Middle frontal gyrus (tissue), 1 donor: ENCODE results near the gene ARHGEF16.

Experiments
- DNase-seq: peaks from one replicate; pipeline ENCODE4 v3.0.0-alpha.2; 2015; ENCODE audit warnings: low spot score; ENCODE audit errors: extremely low spot score

Gene ARHGEF16

DNA sequence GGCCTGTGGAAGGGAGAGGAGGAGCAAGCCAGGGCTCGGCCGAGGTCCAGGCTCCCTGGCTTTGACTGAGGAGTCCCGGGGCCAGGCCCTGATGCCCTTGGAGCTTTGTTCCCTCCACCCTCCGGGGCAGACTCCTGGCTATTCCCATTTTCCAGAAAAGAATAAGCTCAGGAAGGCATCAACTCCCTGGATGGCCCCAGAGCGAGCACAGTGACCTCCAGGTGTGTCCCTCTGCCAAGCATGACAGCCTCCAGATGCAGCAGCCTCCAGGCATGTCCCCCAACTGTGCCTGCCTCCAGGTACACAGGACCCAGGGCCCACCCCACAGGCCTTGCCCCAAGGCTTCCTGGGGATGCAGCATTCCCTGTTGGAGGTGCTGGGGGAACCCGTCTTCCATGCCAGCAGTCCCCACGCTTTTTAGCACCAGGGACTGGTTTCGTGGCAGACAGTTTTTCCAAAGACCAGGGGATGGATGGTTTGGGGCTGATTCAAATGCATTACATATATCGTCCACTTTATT, 15.7 kb upstream of the ARHGEF16 start:
- no peak for DNase-seq

GRCh38 chr1:3439346-3440299, 14.8 kb upstream of the ARHGEF16 start:
- DNase-seq: no peak

DNA sequence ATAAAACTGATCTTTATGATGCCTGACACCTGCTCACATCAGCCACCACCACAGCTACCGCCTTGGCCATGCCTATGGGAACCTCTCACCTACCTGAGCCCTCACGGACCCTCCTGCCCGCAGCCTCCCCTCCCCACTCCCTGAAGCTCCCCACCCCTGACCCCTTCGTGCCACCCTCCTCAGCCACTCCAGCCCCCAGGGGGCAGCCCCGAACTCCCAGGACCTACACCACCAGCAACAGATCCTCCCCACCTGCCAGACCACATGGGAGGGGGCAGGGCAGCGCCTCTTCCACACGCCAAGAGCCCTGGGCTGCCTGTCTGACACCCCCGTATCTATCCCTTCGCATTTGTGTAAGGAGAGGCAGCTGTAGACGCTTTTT, 14.2 kb upstream of the ARHGEF16 start:
- no peak for DNase-seq

DNA sequence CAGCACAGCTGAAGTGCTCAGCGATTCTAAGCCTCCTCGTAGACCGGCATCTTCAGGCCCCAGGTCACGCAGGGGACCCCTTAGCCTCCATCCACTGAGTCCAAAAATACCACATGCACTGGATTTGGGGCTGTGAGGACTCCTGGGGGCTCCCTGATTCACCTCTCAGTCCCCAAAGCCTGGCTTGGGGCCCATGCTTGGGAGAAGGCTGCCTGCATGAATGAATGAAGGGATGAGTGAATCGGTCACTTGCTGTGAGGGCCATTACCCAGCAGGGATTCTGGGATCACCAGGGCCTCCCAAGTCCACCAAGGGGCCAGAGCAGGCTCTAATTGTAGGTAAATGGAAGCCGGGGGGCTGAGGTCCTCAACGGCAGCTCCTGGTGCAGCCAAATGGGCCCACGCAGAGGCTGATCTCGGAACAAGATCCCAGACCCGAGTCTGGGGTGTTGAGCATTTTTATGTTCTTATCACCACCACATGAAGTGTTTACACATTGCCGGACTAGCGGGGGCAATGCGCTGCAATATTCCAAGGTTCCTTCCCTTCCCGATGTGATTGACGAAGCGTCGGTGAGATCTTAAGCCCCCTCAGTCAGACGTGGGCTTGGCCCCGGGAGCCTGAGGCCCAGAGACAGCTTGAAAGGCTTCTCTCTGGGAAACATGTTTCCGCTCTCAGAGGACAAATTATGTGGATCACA, 13.6 kb upstream of the ARHGEF16 start:
- DNase-seq: no peak

DNA sequence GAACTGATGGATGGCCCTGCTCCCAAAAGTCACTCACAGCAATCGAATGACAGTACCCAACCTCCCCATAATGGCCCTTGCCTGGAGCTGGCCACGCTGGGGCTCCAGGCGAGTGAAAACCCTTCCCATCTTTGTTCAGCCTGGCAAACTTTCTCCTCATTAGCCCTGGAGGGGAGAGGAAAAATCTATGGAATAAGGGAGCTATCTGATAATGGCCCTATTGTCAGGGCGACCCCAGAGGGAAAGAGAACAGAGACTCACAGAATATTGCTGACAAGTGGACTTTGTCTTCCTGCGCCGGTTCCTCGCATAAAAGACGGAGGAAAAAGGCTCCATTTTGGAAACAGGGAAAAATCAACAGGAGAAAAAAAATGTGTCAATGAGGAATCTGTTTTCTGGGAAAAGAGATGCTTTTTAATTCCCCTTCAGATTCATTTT, 13.0 kb upstream of the ARHGEF16 start:
- peak; percentile 33 for DNase-seq

GRCh38 chr1:3441880-3442279, 12.6 kb upstream of the ARHGEF16 start:
- no peak for DNase-seq

GRCh38 chr1:3442331-3442730, 12.1 kb upstream of the ARHGEF16 start:
- DNase-seq: no peak

- no peak for DNase-seq
Measured at GRCh38 chr1:3442901-3443300, 11.6 kb upstream of the ARHGEF16 start.

DNA sequence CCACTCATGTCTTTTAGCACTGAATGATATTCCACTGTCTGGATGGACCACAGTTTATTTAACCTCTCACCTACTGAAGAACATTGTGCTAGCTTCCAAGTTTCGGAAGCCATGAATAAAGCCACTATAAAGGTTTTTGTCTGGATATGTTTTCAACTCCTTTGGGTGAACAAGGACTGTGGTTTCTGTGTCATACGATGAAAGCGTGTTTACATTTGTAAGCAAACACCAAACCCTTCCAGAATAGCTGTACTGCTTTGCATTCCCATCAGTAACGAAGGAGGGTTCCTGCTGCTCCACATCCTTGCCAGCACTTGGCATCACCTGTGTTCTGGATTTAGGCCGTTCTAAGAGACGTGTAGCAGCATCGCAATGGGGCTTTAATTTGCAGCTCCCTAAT, 10.7 kb upstream of the ARHGEF16 start:
- DNase-seq: no peak

DNA sequence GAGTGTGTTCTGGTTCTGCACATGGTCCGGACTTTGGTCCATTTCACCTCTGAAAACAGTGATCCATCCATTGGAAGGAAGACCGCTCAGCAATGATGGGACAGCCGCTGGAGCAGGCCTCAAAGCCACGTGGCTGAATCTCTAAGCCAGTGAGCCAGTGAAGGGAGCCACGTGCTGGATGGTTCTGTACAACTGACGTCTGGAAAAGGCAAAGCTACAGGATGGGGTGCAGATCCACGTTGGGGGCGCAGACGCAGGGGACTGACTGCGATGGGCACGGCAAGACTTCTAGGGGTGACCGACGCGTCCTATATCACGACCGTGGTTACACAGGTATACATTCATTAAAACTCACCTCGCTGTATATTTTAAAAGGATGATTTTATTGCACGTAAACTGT, 10.2 kb upstream of the ARHGEF16 start:
- no peak for DNase-seq

DNA sequence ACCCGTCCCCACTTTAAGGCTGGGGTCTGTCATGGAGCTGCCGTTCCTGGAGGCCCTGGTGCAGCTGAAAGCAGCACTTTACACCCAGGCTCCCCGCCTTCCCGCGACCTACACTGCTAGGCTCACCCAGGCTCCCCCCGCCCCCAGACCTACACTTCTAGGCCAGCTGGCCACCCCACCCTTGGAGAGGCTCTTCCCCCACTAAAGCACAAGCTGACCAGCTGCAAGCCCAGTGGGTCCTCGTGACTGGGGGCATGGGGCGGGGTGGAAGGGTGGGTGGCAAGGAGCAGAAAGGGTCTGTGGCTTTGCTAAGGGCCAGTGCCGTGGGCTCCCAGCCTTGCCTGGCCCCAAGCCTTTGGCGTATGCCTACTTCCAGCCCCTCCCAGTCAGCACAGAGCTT, 9.7 kb upstream of the ARHGEF16 start:
- no peak for DNase-seq

DNA sequence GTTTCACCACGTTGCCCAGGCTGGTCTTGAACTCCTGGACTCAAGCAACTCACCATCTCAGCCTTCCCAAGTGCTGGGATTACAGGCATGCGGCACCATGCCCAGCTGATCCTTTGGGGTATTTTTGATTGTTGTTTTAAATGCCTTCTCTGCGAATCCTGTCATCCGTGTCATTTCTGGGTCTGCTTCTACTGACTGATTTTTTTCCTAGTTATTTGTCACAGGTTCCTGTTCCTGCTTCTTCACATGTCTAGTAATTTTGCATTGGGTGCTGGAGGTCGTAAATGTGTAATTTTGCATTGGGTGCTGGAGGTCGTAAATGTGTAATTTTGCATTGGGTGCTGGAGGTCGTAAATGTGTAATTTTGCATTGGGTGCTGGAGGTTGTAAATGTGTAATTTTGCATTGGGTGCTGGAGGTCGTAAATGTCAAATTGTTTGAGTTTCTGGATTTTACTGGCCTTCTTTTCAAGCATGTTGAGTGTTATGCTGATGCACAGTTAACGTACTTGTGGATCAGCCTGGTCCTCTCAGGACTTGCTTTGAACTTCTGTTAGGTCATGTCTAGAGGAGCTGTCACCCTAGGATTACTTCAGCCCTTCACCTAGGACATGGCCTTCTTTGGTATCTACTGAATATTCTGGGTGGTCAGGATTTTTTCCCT, 4.1 kb upstream of the ARHGEF16 start:
- no peak for DNase-seq

DNA sequence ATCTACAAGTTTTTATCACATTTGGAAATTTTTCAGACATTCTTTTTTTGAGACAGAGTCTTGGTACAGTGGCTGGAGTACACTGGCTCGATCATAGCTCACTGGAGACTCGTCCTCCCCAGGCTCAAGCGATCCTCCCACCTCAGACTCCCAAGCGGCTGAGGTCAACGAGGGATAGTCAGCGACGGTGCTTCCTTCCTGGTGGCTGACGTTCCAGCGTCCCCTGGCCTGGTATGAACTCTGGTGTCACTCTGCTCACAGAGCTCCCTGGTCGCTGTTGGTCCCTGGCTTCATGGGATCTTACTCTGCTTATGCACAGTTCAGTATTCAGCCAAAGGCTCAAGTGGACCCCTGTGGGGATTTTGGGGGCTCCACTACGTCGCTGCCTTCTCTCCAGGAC, 3.5 kb upstream of the ARHGEF16 start:
- DNase-seq: no peak

DNA sequence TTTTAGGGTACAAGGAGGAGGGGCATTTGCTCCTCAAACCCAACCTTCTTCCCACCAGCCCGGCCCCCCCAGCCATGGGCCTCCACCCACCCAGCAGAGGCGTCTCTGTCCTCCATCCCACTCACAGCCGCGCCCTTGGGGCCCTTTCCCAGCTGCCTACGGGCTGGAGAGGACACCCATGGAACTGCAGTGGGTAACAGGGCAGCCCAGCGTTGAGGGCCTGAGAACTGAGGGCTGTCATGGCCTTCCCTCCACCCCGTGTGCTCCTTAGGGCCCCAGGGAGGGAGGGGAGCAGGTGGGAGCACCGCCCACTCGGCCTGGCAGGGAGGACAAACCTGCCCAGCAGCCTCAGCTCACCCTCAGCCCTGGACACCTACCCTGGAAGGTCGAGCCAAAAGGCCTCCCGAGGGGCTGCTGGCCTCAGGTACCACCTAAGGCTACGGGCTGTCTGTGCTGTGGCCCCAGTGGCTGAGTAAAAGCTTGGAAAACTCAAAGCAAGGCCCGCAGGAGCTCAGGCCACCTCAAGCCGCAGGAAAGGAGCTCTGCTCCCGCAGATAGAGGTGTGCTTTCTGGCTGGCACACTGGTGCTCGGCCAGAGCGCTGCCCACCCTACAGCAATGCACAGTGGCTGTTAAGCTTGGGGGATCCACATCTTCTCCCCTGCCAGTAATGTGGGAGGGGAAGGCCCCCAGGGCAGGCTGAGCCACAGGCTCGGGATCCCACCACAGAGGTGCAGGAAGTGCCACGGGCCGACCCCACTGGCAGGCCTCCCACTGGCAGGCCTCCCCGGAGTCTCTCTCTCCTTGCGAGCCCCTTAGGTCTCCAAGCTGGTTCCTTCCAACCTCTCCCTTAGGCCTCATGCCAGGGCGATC, 2.2 kb upstream of the ARHGEF16 start:
- no peak for DNase-seq

DNA sequence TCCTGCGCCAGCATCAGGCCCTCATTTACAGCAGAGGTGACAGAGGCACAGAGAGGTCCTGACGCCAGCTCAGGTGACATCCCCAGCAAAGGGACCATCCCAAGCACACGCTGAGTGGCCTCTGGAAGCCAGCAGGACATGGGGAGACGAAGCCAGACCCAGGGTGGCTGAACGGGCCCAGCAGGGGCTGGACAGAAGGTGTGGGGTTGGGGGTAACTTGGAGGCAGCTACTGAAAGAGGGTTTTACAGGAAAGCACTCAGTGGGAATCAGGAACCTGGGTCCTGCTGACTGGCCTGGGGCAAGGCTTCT, 1.6 kb upstream of the ARHGEF16 start:
- no peak for DNase-seq

DNA sequence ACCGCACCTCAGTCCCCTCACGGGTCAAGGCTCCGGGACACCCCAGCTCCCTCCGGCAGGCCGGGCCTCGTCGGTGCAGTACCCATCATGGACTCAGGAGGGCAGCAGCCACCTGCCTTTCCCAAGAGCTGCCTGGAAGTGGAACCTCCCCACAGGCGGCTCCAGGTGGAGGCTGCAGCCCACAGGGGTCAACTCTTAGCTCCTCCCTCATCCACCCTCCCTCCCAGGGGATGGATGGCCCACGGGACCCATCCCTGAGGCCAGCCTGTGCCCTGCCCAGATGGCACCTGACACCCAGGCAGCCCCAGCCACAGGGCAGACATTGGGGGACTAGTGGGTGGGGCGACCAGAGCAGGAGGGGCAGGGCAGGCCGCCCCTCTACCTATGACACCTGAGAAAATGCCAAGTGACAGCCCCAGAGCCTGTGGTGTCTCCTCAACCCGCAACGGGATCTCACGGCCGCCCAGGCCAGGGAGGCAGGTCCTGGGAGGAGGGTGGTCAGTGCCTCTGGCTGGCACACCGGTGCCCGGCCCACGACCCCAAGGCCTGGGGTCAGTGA, 1.2 kb upstream of the ARHGEF16 start:
- DNase-seq: peak; percentile 46

DNA sequence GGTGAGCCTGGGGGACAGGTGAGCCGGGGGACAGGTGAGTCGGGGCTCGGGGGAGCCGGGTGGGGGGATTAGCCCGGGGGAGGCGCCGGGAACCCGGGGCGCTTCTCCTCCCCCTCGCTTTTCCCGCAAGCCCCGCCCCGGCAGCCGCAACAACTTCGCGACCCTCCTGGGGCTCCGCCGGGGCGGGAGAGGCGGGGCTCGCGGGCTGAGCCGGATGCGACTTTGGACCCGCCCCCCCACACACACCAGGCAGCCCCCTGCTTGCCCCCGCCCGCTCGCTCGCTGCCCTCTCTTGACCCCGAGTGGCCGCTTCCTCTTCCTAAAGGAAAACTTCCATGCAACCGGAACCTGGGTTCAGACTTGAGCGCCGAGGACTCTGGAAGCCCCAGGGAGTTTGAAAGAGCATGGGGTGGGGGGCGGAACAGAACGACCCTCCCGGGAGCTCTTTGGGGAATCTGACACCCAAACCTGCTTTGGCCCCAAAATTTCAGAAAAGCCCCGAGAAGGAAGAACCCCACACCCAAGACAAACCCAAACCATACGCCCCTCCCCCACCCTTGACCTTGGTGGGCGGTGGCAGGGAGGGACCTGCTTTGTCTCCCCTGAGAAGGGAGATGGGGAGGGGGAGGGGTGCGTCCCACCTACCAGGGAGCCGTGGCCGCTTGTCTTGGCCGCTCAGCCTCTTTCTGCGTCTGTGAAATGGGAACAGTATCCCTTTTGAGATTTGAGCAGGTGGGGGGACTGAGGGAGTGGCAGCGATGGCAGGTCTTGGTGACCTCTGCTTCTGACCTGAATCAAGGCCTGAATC, 550 bp downstream of the ARHGEF16 start:
- no peak for DNase-seq

- DNase-seq: no peak
Measured at GRCh38 chr1:3455670-3456448, 1.4 kb downstream of the ARHGEF16 start.

DNA sequence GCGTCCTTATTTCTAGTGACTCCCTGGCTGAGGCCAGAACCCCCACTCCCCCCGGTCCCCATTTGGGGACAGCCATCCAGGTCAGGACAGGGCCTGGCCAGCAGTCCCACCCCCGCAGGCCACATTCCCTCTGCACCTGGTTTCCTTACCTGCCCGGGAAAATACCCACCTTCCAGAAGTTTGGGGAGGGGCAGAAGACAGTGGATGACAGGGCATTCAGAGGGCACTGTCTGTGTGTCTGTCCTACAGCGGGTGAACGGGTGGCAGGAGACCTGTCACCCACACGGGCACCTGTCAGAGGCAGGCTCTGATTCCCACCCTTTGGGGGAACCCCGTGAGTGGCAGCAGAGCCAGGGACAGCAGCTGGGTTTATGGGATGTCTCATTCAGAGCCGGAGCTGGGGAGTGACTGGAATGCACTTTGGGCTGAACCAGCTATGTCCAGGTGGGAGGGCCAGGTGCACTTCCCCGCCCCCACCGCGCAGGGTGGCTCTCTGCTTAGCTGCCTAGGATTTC, 2.0 kb downstream of the ARHGEF16 start:
- no peak for DNase-seq
